22Rv1 (cell line): ENCODE data around the gene CMIP.

Experiments
- CTCF ChIP-seq: fragments of 450-650 bp; IDR thresholded peaks from 2 replicates; pipeline ENCODE4 v1.5.1; 2017; ENCODE audit warnings: mild to moderate bottlenecking
- ZFX ChIP-seq: fragments of 450-650 bp; IDR thresholded peaks from 2 replicates; pipeline ENCODE4 v1.6.1; 2017; ENCODE audit warnings: antibody characterized with exemption, borderline replicate concordance

GRCh38 chr16:81575834-81576233 lies 131.2 kb downstream of the CMIP start:
- TF ChIP-seq CTCF (no peak), ZFX (no peak)
